Smooth muscle cell of the brain vasculature (primary cell): Measurements from ENCODE around the gene CDKN1A.
"Not testable (repeated sequence)": the region's sequence is repeated elsewhere in the genome, so short reads cannot be mapped to it uniquely, and the experiment has no call there.

Experiments used
- DNase-seq: peaks from one replicate; pipeline ENCODE4 v3.0.0-alpha.2; 2012; ENCODE audit warnings: low read depth, low spot score

The CDKN1A gene

GRCh38 chr6:36695414-36695813 lies 16.9 kb downstream of the CDKN1A start:
- DNase-seq, result no peak

- DNase-seq, result no peak
Measured at GRCh38 chr6:36697481-36697903, 19.0 kb downstream of the CDKN1A start, which contains the start of gene RAB44. TSS of gene RAB44 (plus strand) at chr6:36697826. CDS start at chr6:36704236, 6,410 bp downstream.

- no peak for DNase-seq
Measured at GRCh38 chr6:36698196-36698595, 19.7 kb downstream of the CDKN1A start.

GRCh38 chr6:36698871-36699271 lies 20.4 kb downstream of the CDKN1A start:
- DNase-seq, result no peak

- no peak for DNase-seq
Measured at GRCh38 chr6:36699348-36699747, 20.8 kb downstream of the CDKN1A start.

- DNase-seq, result no peak
Measured at GRCh38 chr6:36700071-36700812, 21.7 kb downstream of the CDKN1A start.

GRCh38 chr6:36700831-36701230 lies 22.3 kb downstream of the CDKN1A start:
- DNase-seq, result no peak

- no peak for DNase-seq
Measured at GRCh38 chr6:36701401-36701991, 23.0 kb downstream of the CDKN1A start.

- no peak for DNase-seq
Measured at GRCh38 chr6:36702656-36703055, 24.1 kb downstream of the CDKN1A start.

GRCh38 chr6:36703081-36703606 lies 24.6 kb downstream of the CDKN1A start:
- DNase-seq, result no peak

- no peak for DNase-seq
Measured at GRCh38 chr6:36703982-36704381, 25.5 kb downstream of the CDKN1A start.

- not testable (repeated sequence) for DNase-seq
Measured at GRCh38 chr6:36704961-36705577, 26.6 kb downstream of the CDKN1A start.

GRCh38 chr6:36706339-36706738 lies 27.8 kb downstream of the CDKN1A start:
- DNase-seq, result no peak

GRCh38 chr6:36712816-36713215 lies 34.3 kb downstream of the CDKN1A start:
- DNase-seq, result no peak

- no peak for DNase-seq
Measured at GRCh38 chr6:36713846-36714245, 35.3 kb downstream of the CDKN1A start.

GRCh38 chr6:36714511-36714910 lies 36.0 kb downstream of the CDKN1A start:
- no peak for DNase-seq

GRCh38 chr6:36715469-36715868 lies 37.0 kb downstream of the CDKN1A start:
- DNase-seq, result no peak

- DNase-seq, result no peak
Measured at GRCh38 chr6:36716476-36717093, 38.1 kb downstream of the CDKN1A start.

- no peak for DNase-seq
Measured at GRCh38 chr6:36717231-36717825, 38.8 kb downstream of the CDKN1A start.

GRCh38 chr6:36717871-36718540 lies 39.5 kb downstream of the CDKN1A start:
- no peak for DNase-seq

- no peak for DNase-seq
Measured at GRCh38 chr6:36718560-36718959, 40.0 kb downstream of the CDKN1A start.
